GM06990 (cell line): ENCODE measurements around the gene TPM2.

Source experiments
- DNase-seq: peaks from one replicate; pipeline ENCODE4 v3.0.0-alpha.2; 2011; ENCODE audit not compliant: insufficient read length; ENCODE audit errors: extremely low read depth
- H3K27me3 ChIP-seq: replicated peaks from 2 replicates; pipeline ENCODE4 v1.6.0; 2011; ENCODE audit warnings: low read length; ENCODE audit not compliant: control insufficient read depth, insufficient read depth
- H3K36me3 ChIP-seq: 2 replicates; pipeline ENCODE4 v1.5.1; 2011; ENCODE audit warnings: low read length; ENCODE audit not compliant: control insufficient read depth, insufficient read depth
- H3K4me3 ChIP-seq: replicated peaks from 2 replicates; pipeline ENCODE4 v1.5.1; 2011; ENCODE audit warnings: low read depth, mild to moderate bottlenecking, control low read depth, low read length
- CTCF ChIP-seq: IDR thresholded peaks from 2 replicates; pipeline ENCODE4 v1.5.1; 2011; ENCODE audit warnings: low read length, control low read depth, mild to moderate bottlenecking, inconsistent platforms; ENCODE audit not compliant: insufficient read depth, poor library complexity, severe bottlenecking

Gene TPM2

DNA sequence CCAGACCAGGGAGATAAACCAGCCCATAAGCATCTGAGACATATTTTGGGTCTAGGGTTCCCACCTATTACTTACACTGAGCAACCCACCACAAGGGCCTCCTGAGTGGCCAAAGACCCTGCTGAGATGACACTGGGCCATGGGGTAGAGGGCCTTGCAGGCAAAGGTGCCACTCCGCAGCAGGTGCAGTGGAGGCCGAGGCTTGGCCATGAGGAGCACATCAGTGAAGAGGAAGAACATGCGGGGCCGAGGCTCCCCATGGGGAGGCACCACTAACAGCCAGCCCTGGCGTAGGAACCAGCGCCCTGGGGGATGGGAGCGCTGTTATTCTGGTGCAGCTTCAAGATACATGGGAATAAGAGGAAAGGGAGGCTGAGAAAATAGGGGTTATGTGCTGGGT is 27.3 kb downstream of the TPM2 start:
- Histone ChIP-seq H3K36me3 (peaks cover 12% of the 10 kb centered on the region), H3K27me3 (no peaks in the 10 kb centered on the region), H3K4me3 (no peak overlapping the region)
- no peak for DNase-seq
- no peak for TF ChIP-seq CTCF

- TF ChIP-seq CTCF = no peak
- Histone ChIP-seq H3K27me3 (no peaks in the 10 kb centered on the region), H3K36me3 (peaks cover 12% of the 10 kb centered on the region), H3K4me3 (no peak overlapping the region)
- no peak for DNase-seq
Measured at GRCh38 chr9:35661756-35662350, 27.9 kb downstream of the TPM2 start.

- peaks cover 12% of the 10 kb centered on the region for H3K36me3 ChIP-seq
- DNase-seq = no peak
- peak; percentile 30 for TF ChIP-seq CTCF
- H3K27me3 ChIP-seq = no peaks in the 10 kb centered on the region
- H3K4me3 ChIP-seq = no peak overlapping the region
Measured at GRCh38 chr9:35660966-35661415, 28.7 kb downstream of the TPM2 start.

DNA sequence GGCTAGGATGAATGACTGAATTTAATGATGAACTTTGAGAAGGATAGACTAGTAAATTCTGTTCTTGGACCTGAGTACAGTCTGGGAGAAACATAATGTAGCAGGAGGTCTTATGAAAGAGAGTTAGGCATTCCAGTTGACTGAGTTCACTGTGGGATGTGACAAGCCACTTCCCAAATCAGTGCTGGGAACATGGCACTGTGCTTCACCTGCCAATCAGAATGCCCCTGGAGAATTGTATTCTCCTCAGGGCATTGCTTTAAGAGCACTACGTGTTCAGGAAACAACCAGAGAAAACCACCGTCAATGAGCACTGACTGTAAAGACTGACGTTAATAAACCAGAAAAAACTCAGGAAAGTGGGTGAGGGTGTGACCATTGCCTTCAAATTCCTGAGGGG is 30.4 kb downstream of the TPM2 start:
- no peak for DNase-seq
- no peak for TF ChIP-seq CTCF
- Histone ChIP-seq H3K27me3 (no peaks in the 10 kb centered on the region), H3K36me3 (peaks cover 12% of the 10 kb centered on the region), H3K4me3 (peak overlapping the region; percentile 96)

- Histone ChIP-seq H3K36me3 (peaks cover 12% of the 10 kb centered on the region), H3K27me3 (no peaks in the 10 kb centered on the region), H3K4me3 (peak overlapping the region; percentile 96)
- no peak for DNase-seq
- TF ChIP-seq CTCF = no peak
Measured at GRCh38 chr9:35658968-35659220, 30.8 kb downstream of the TPM2 start.
